Choroid plexus epithelial cell (primary cell): ENCODE data around the gene TGM3.

Experiments
- DNase-seq: peaks from one replicate; pipeline ENCODE4 v3.0.0-alpha.2; 2010; ENCODE audit warnings: low read depth
- H3K4me3 ChIP-seq: 2 replicates; pipeline ENCODE4 v1.5.1; 2011; ENCODE audit warnings: low read depth, mild to moderate bottlenecking, control low read depth, low read length, moderate library complexity
- TF ChIP-seq, protein P1 (sequence below): conservative IDR thresholded peaks from 2 replicates; pipeline ENCODE4 v1.5.1; 2011; ENCODE audit warnings: low read depth, mild to moderate bottlenecking, control low read depth, inconsistent platforms, low read length, moderate library complexity

Gene TGM3, protein sequence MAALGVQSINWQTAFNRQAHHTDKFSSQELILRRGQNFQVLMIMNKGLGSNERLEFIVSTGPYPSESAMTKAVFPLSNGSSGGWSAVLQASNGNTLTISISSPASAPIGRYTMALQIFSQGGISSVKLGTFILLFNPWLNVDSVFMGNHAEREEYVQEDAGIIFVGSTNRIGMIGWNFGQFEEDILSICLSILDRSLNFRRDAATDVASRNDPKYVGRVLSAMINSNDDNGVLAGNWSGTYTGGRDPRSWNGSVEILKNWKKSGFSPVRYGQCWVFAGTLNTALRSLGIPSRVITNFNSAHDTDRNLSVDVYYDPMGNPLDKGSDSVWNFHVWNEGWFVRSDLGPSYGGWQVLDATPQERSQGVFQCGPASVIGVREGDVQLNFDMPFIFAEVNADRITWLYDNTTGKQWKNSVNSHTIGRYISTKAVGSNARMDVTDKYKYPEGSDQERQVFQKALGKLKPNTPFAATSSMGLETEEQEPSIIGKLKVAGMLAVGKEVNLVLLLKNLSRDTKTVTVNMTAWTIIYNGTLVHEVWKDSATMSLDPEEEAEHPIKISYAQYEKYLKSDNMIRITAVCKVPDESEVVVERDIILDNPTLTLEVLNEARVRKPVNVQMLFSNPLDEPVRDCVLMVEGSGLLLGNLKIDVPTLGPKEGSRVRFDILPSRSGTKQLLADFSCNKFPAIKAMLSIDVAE

DNA sequence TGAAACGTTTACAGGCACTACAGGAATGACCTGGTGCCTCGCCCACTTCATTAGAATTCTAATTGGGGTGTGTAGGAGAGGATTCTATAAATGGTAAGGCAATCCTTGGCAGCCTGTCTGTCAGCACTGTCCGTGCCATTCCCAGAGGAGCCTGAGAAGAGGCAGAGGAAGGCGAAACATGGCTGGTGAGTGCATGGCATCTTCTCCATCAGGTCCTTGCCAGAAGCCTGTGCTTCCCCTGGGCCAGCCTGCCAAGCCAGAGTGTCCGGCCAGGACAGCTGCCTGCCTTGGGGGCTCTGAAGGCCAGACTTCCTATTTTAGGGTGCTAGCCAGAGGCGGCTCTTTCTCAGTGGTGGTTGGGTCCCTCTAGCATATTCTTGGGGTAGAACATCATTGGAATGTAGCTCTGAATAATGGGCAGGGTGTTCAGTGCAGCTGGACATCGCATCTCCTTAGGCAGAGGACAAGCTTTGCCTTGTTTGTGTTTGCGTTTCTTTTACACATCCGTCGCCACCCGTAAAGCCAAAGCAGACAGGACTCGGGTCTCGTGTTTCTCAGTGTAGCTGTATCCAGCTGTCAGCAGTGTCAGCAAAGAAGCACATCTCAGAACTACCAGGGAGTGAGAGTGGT, at the start of gene TGM3:
Gene TGM3 (plus strand): TSS at position 116 of the 630 bp plus-strand sequence. CDS start 63 bp downstream, at position 179.
- H3K4me3 ChIP-seq = no peak within 1 kb of the TSS
- DNase-seq = no peak
- TF ChIP-seq, protein P1, sequence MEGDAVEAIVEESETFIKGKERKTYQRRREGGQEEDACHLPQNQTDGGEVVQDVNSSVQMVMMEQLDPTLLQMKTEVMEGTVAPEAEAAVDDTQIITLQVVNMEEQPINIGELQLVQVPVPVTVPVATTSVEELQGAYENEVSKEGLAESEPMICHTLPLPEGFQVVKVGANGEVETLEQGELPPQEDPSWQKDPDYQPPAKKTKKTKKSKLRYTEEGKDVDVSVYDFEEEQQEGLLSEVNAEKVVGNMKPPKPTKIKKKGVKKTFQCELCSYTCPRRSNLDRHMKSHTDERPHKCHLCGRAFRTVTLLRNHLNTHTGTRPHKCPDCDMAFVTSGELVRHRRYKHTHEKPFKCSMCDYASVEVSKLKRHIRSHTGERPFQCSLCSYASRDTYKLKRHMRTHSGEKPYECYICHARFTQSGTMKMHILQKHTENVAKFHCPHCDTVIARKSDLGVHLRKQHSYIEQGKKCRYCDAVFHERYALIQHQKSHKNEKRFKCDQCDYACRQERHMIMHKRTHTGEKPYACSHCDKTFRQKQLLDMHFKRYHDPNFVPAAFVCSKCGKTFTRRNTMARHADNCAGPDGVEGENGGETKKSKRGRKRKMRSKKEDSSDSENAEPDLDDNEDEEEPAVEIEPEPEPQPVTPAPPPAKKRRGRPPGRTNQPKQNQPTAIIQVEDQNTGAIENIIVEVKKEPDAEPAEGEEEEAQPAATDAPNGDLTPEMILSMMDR = no peak

DNA sequence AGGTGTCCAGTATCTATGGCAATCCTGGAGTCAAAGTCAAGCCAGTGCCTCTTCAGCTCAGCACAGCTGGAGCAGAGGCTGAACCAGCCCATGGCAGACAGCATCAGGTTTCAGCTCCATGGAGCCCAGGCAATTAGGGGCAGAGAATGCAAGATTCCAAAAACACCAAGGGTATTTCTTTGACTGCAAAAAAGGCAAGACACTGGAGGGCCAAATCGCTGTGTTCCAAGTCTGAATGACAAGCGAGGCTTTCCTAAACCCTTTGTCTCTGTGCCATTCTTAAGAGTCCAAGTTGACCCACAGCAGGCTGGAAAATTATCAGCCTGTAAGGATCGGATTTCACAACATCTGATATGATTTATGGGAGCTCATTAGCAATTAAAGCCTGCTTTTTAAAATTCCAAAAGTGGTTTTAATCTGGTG, 49.7 kb upstream of the TGM3 start:
- no peak overlapping the region for H3K4me3 ChIP-seq
- no peak for DNase-seq
- TF ChIP-seq, protein P1 = no peak

DNA sequence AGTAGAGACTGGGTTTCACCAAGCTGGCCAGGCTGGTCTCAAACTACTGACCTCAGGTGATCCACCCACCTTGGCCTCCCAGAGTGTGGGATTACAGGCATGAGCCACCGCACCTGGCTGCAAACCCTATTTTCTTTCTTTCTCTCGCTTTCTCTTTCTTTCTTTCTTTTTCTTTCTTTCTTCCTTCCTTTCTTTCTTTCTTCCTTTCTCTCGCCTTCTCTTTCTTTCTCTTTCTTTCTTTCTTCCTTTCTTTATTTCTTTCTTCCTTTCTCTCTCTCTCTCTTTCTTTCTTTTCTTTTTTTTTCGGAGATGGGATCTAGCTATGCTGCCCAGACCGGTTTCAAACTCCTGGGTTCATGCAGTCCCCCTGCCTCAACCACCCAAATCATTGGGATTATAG, 47.0 kb upstream of the TGM3 start:
- H3K4me3 ChIP-seq = no peak overlapping the region
- TF ChIP-seq, protein P1 = no peak

DNA sequence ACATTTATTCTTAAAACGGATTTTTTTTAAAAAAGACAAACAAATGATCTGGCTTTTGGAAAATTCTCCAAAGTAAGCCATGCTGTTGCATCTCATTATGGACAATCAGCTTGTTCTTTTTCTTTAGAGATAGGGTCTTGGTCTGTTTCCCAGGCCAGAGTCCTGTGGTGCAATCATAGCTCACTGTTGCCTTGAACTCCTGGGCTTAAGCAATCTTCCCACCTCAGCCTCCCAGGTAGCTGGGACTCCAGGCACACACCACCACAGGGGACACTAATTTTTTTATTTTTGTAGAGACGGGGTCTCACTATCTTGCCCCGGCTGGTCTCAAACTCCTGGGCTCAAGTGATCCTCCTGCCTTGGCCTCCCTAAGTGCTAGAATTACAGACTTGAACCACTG, 45.9 kb upstream of the TGM3 start:
- TF ChIP-seq, protein P1 = no peak
- H3K4me3 ChIP-seq = no peak overlapping the region
- DNase-seq = no peak

More for the DNA sequence above, 47.0 kb upstream of the TGM3 start:
- no peak for DNase-seq

DNA sequence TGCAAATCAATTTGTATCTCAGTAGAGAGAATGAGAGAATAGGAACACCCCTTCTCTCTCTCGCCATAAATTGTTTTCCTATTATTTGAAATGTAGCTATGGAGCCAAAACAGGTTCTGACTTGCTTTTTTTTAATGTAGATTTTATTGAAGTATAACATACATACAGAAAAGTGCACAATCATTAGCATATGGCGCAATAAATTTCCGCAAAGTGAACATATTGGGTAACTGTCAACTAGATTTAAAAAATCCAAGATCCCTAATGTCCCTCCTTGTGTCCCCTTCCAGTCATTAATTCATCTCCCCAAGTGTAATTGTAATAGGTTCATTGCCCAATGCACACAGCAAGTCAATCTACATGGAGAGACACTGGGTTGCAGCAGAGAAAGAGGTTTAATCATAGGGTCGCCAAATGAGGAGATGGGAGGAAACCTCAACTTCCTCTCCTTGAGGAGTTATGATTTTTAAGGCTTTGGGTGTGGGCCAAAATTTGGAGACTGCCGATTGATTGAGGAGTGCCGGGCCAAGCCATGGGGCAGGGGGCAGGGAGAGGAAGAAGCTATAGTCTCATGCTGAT, 43.3 kb upstream of the TGM3 start:
- H3K4me3 ChIP-seq = no peak overlapping the region
- no peak for DNase-seq
- TF ChIP-seq, protein P1 = no peak

DNA sequence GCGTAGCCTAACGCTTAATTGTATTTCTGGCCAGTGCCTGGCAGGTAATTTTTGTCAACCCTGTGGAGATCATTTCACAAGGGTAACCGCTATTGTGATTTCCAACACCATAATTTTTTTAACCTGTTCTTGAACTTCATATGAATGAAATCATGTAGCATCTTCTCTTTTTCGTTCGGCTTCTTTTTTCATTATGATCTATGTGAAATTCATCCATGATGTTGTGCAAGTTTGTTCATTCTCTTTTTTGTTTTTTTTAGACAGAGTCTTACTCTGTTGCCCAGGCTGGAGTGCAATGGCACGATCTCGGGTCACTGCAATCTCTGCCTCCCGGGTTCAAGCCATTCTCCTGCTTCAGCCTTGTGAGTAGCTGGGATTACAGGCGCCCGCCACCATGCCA, 42.5 kb upstream of the TGM3 start:
- TF ChIP-seq, protein P1 = no peak
- DNase-seq = no peak
- no peak overlapping the region for H3K4me3 ChIP-seq
